GM23338 (cell line): Measurements from ENCODE around the gene ALOX12. TPM values are rescaled to one million over a fixed set of nuclear protein-coding genes. Genes with fewer than 3 reads are reported as not detected.

Source experiments
- ATAC-seq: fragments of 200-7000 bp; cut with Tn5 transposase; 3 replicates; pipeline ENCODE4 v1.9.1; 2020
- DNase-seq: peaks from one replicate; pipeline ENCODE4 v3.0.0-alpha.2; 2015; ENCODE audit warnings: low spot score
- H2AFZ ChIP-seq: fragments of 200-600 bp; sonication (generic); 2 replicates; pipeline ENCODE4 v1.8.0; 2016; ENCODE audit warnings: antibody characterized with exemption, mild to moderate bottlenecking, moderate library complexity
- H3F3A ChIP-seq: fragments of 200-600 bp; sonication (generic); replicated peaks from 2 replicates; pipeline ENCODE4 v1.8.0; 2017; ENCODE audit warnings: antibody characterized with exemption, mixed run types, low read depth
- H3K27ac ChIP-seq: fragments of 200-600 bp; sonication (generic); 2 replicates; pipeline ENCODE4 v1.6.1; 2016; ENCODE audit warnings: low read depth
- H3K27me3 ChIP-seq: fragments of 200-600 bp; sonication (generic); 2 replicates; pipeline ENCODE4 v1.8.0; 2016; ENCODE audit warnings: mild to moderate bottlenecking, mixed run types, moderate library complexity; ENCODE audit not compliant: insufficient read depth
- H3K36me3 ChIP-seq: fragments of 200-600 bp; sonication (generic); 2 replicates; pipeline ENCODE4 v1.8.0; 2016; ENCODE audit warnings: mild to moderate bottlenecking; ENCODE audit not compliant: insufficient read depth
- H3K4me1 ChIP-seq: fragments of 200-600 bp; sonication (generic); 2 replicates; pipeline ENCODE4 v1.8.0; 2016; ENCODE audit warnings: mild to moderate bottlenecking, moderate library complexity; ENCODE audit not compliant: insufficient read depth
- H3K4me2 ChIP-seq: fragments of 200-600 bp; sonication (generic); 2 replicates; pipeline ENCODE4 v1.7.1; 2017; ENCODE audit warnings: mixed run types
- H3K4me3 ChIP-seq: fragments of 200-600 bp; sonication (generic); 2 replicates; pipeline ENCODE4 v1.6.1; 2016; ENCODE audit warnings: mixed run types
- H3K79me2 ChIP-seq: fragments of 200-600 bp; sonication (generic); replicated peaks from 2 replicates; pipeline ENCODE4 v1.8.0; 2017; ENCODE audit warnings: mild to moderate bottlenecking; ENCODE audit not compliant: insufficient read depth
- H3K9me2 ChIP-seq: fragments of 200-600 bp; sonication (generic); 2 replicates; pipeline ENCODE4 v1.8.0; 2017; ENCODE audit not compliant: insufficient read depth
- H4K20me1 ChIP-seq: fragments of 200-600 bp; sonication (generic); replicated peaks from 2 replicates; pipeline ENCODE4 v1.8.0; 2017; ENCODE audit warnings: mild to moderate bottlenecking; ENCODE audit not compliant: insufficient read depth
- H3K27ac Mint-ChIP-seq: 2 replicates; pipeline ENCODE4 v1.8.0; 2020; ENCODE audit warnings: inconsistent platforms, mild to moderate bottlenecking, moderate library complexity, mixed read lengths
- H3K27me3 Mint-ChIP-seq: 3 replicates; pipeline ENCODE4 v1.8.0; 2022; ENCODE audit warnings: low read depth, mild to moderate bottlenecking, moderate library complexity, mixed read lengths, inconsistent platforms; ENCODE audit not compliant: insufficient read depth, poor library complexity
- H3K36me3 Mint-ChIP-seq: 3 replicates; pipeline ENCODE4 v1.8.0; 2021; ENCODE audit warnings: low read depth, mild to moderate bottlenecking, inconsistent platforms, moderate library complexity, mixed read lengths
- H3K4me1 Mint-ChIP-seq: 3 replicates; pipeline ENCODE4 v1.8.0; 2020; ENCODE audit warnings: mild to moderate bottlenecking, inconsistent platforms, mixed read lengths
- H3K4me3 Mint-ChIP-seq: 3 replicates; pipeline ENCODE4 v1.8.0; 2021; ENCODE audit warnings: moderate library complexity, mild to moderate bottlenecking, inconsistent platforms, mixed read lengths
- H3K9me3 Mint-ChIP-seq: 3 replicates; pipeline ENCODE4 v1.8.0; 2020; ENCODE audit warnings: moderate library complexity, mild to moderate bottlenecking, inconsistent platforms, mixed read lengths
- CREB1 ChIP-seq: fragments of 250-450 bp; sonication (Bioruptor Pico); IDR thresholded peaks from 2 replicates; pipeline ENCODE4 v1.5.0; 2020; ENCODE audit warnings: low read depth, mild to moderate bottlenecking, moderate library complexity
- CTCF ChIP-seq, 2 experiments: fragments of 200-600 bp in 1 of 2; sonication (generic) in 1 of 2; conservative IDR thresholded peaks; 2 replicates each; pipeline versions ENCODE4 v1.5.1 to v1.6.1; 2016 to 2017; ENCODE audit warnings: antibody characterized with exemption in 2 of 2, low read depth in 2 of 2, mild to moderate bottlenecking in 2 of 2, moderate library complexity in 1 of 2
- ETS1 ChIP-seq: IDR thresholded peaks from 2 replicates; pipeline ENCODE4 v1.6.1; 2016; ENCODE audit warnings: antibody characterized with exemption
- EZH2 ChIP-seq: fragments of 200-600 bp; sonication (generic); IDR thresholded peaks from one replicate; pipeline ENCODE4 v1.8.0; 2017; ENCODE audit warnings: antibody characterized with exemption, mild to moderate bottlenecking, low read depth; ENCODE audit not compliant: unreplicated experiment
- EZH2phosphoT487 ChIP-seq: fragments of 200-600 bp; sonication (generic); IDR thresholded peaks from one replicate; pipeline ENCODE4 v1.8.1; 2018; ENCODE audit warnings: antibody characterized with exemption; ENCODE audit not compliant: unreplicated experiment
- JUNB ChIP-seq: IDR thresholded peaks from one replicate; pipeline ENCODE4 v1.6.1; 2016; ENCODE audit warnings: antibody characterized with exemption; ENCODE audit not compliant: unreplicated experiment
- POLR2AphosphoS5 ChIP-seq: IDR thresholded peaks from 2 replicates; pipeline ENCODE4 v1.6.1; 2016; ENCODE audit warnings: antibody characterized with exemption, low read depth
- STAT1 ChIP-seq: IDR thresholded peaks from one replicate; pipeline ENCODE4 v1.6.1; 2016; ENCODE audit warnings: antibody characterized with exemption; ENCODE audit not compliant: unreplicated experiment
- ZNF114 ChIP-seq: fragments of 250-450 bp; sonication (Bioruptor Pico); IDR thresholded peaks from 2 replicates; pipeline ENCODE4 v1.5.0; 2020; ENCODE audit warnings: mild to moderate bottlenecking, moderate library complexity
- ZNF331 ChIP-seq: fragments of 250-450 bp; sonication (Bioruptor Pico); IDR thresholded peaks from 2 replicates; pipeline ENCODE4 v1.5.0; 2020; ENCODE audit warnings: low read depth, mild to moderate bottlenecking, moderate library complexity
- polyA plus RNA-seq: library from polyadenylated mRNA; unstranded; fragments of >200 nt; fragmentation: Nextera tagmentation; extraction: Ambion mirVana; gene quantifications from 2 replicates; pipeline ENCODE4 v1.2.1, GENCODE V29; 2016
- total RNA-seq: library from RNA; depleted of rRNA; stranded (reverse); fragments of >200 nt; shearing (Covaris generic); gene quantifications from 2 replicates; pipeline ENCODE4 v1.2.3, GENCODE V29; 2014

The ALOX12 gene
- total and polyA plus RNA-seq, 2 experiments from 2014 or later = 1.2 to 1.8 TPM

GRCh38 chr17:7021993-7022778 lies 26.3 kb downstream of the ALOX12 start:
- Mint-ChIP-seq H3K9me3 (no peaks in the 10 kb centered on the region; the same call in 2 of the 3 replicates), H3K4me3 (peak overlapping the region; percentile 75), H3K36me3 (peaks cover 19% of the 10 kb centered on the region), H3K27ac (no peak overlapping the region), H3K27me3 (peaks cover 37% of the 10 kb centered on the region), H3K4me1 (peaks cover 45% of the 10 kb centered on the region)
- Histone ChIP-seq H3K4me1 (peaks cover 37% of the 10 kb centered on the region), H3K27me3 (peaks cover 34% of the 10 kb centered on the region), H3F3A (peaks cover 6% of the 10 kb centered on the region; the same call in 1 of the 2 replicates), H2AFZ (peak overlapping the region; percentile 99), H3K79me2 (no peaks in the 10 kb centered on the region), H3K27ac (no peak overlapping the region), H3K9me2 (no peaks in the 10 kb centered on the region), H3K4me2 (peak overlapping the region; percentile 94), H4K20me1 (no peaks in the 10 kb centered on the region; the same call in 1 of the 2 replicates), H3K4me3 (peak overlapping the region; percentile 74), H3K36me3 (no peaks in the 10 kb centered on the region)
- DNase-seq (peak; percentile 90), ATAC-seq (peak; percentile 73)
- TF ChIP-seq CREB1 (CRISPR knock-in tag) (no peak), EZH2 (no peak), CTCF (conservative IDR thresholded peaks at IDR 0.05; ENCODE audit: low read depth in 2 of 2) (peak; percentile 75 to 87), ZNF114 (CRISPR knock-in tag) (no peak), ETS1 (no peak), ZNF331 (no peak)

GRCh38 chr17:7022781-7023571 lies 27.1 kb downstream of the ALOX12 start, which contains the start of gene BCL6B:
Gene BCL6B, plus strand, starts transcription at chr17:7023050. Its CDS starts 622 bp downstream, at chr17:7023672.
- no peaks in the 10 kb centered on the region for H3K9me2 ChIP-seq
- Mint-ChIP-seq H3K9me3 (no peaks in the 10 kb centered on the region; the same call in 2 of the 3 replicates), H3K27ac (no peak within 1 kb of the TSS), H3K27me3 (peaks cover 37% of the 10 kb centered on the region), H3K4me3 (peak within 1 kb of the TSS; percentile 75), H3K36me3 (peaks cover 13% of the 10 kb centered on the region), H3K4me1 (peaks cover 43% of the 10 kb centered on the region)
- no peaks in the 10 kb centered on the region for H3K36me3 ChIP-seq
- peak within 1 kb of the TSS; percentile 99 for H2AFZ ChIP-seq
- no peaks in the 10 kb centered on the region; the same call in 1 of the 2 replicates for H4K20me1 ChIP-seq
- no peak within 1 kb of the TSS for H3K27ac ChIP-seq
- peaks cover 6% of the 10 kb centered on the region; the same call in 1 of the 2 replicates for H3F3A ChIP-seq
- peaks cover 34% of the 10 kb centered on the region for H3K27me3 ChIP-seq
- no peaks in the 10 kb centered on the region for H3K79me2 ChIP-seq
- DNase-seq (peak; percentile 68), ATAC-seq (peak; percentile 30)
- peaks cover 37% of the 10 kb centered on the region for H3K4me1 ChIP-seq
- peak within 1 kb of the TSS; percentile 74 for H3K4me3 ChIP-seq
- H3K4me2 ChIP-seq = peak within 1 kb of the TSS; percentile 94
- no peak for TF ChIP-seq ETS1
- no peak for TF ChIP-seq STAT1
- TF ChIP-seq EZH2phosphoT487 = no peak
- no peak for TF ChIP-seq JUNB
- no peak for TF ChIP-seq POLR2AphosphoS5
- no peak for TF ChIP-seq CREB1 (CRISPR knock-in tag)
- TF ChIP-seq ZNF114 (CRISPR knock-in tag) = no peak
